Measurements from ENCODE around the gene TNK2.
A peak's percentile ranks its signal among the peaks of the same experiment; 100 is the strongest.
"Not testable (repeated sequence)": the region's sequence is repeated elsewhere in the genome, so short reads cannot be mapped to it uniquely, and the experiment has no call there.

TNK2 gene

GRCh38 chr3:195907934-195908693 lies at the start of gene TNK2:
TSS of gene TNK2 (minus strand) at chr3:195908551. CDS start at chr3:195888588, 19,963 bp downstream.
- peak; percentile 65 for DNase-seq (ENCODE audit: low spot score)

GRCh38 chr3:195956577-195956976 lies 48.2 kb upstream of the TNK2 start:
- no peak for DNase-seq (ENCODE audit: low spot score)

- not testable (repeated sequence) for DNase-seq (ENCODE audit: low spot score)
Measured at GRCh38 chr3:195955416-195955841, 47.1 kb upstream of the TNK2 start.

- DNase-seq (ENCODE audit: low spot score) = not testable (repeated sequence)
Measured at GRCh38 chr3:195954752-195955119, 46.4 kb upstream of the TNK2 start.

- peak; percentile 68 for DNase-seq (ENCODE audit: low spot score)
Measured at GRCh38 chr3:195954052-195954751, 45.9 kb upstream of the TNK2 start.

- DNase-seq (ENCODE audit: low spot score) = not testable (repeated sequence)
Measured at GRCh38 chr3:195952590-195952989, 44.2 kb upstream of the TNK2 start.

GRCh38 chr3:195951443-195952177 lies 43.3 kb upstream of the TNK2 start:
- not testable (repeated sequence) for DNase-seq (ENCODE audit: low spot score)

GRCh38 chr3:195950731-195951130 lies 42.4 kb upstream of the TNK2 start:
- not testable (repeated sequence) for DNase-seq (ENCODE audit: low spot score)

- not testable (repeated sequence) for DNase-seq (ENCODE audit: low spot score)
Measured at GRCh38 chr3:195950164-195950563, 41.8 kb upstream of the TNK2 start.

- not testable (repeated sequence) for DNase-seq (ENCODE audit: low spot score)
Measured at GRCh38 chr3:195946910-195947699, 38.8 kb upstream of the TNK2 start.

GRCh38 chr3:195941265-195941815 lies 33.0 kb upstream of the TNK2 start:
- DNase-seq (ENCODE audit: low spot score) = not testable (repeated sequence)

- DNase-seq (ENCODE audit: low spot score) = not testable (repeated sequence)
Measured at GRCh38 chr3:195940806-195941205, 32.5 kb upstream of the TNK2 start.

GRCh38 chr3:195939526-195940470 lies 31.4 kb upstream of the TNK2 start:
- not testable (repeated sequence) for DNase-seq (ENCODE audit: low spot score)

- DNase-seq (ENCODE audit: low spot score) = not testable (repeated sequence)
Measured at GRCh38 chr3:195933044-195933430, 24.7 kb upstream of the TNK2 start.

- DNase-seq (ENCODE audit: low spot score) = no peak
Measured at GRCh38 chr3:195932418-195933043, 24.2 kb upstream of the TNK2 start.

GRCh38 chr3:195931582-195932273 lies 23.4 kb upstream of the TNK2 start:
- DNase-seq (ENCODE audit: low spot score) = no peak

GRCh38 chr3:195929452-195929851 lies 21.1 kb upstream of the TNK2 start:
- DNase-seq (ENCODE audit: low spot score) = no peak

GRCh38 chr3:195921334-195921791 lies 13.0 kb upstream of the TNK2 start:
- DNase-seq (ENCODE audit: low spot score) = no peak

- DNase-seq (ENCODE audit: low spot score) = no peak
Measured at GRCh38 chr3:195918176-195918575, 9.8 kb upstream of the TNK2 start.

Measured in CD4-positive, alpha-beta T cell treated with Interleukin-2 at 100 ng/mL for 4 hours (primary cell).